Measurements from ENCODE around the gene AGR2. TPM values are rescaled to one million over a fixed set of nuclear protein-coding genes. Genes with fewer than 3 reads are reported as not detected.

Gene AGR2
- total and polyA plus RNA-seq, 8 donors, result 63.2 to 376 (median 104) TPM

DNA sequence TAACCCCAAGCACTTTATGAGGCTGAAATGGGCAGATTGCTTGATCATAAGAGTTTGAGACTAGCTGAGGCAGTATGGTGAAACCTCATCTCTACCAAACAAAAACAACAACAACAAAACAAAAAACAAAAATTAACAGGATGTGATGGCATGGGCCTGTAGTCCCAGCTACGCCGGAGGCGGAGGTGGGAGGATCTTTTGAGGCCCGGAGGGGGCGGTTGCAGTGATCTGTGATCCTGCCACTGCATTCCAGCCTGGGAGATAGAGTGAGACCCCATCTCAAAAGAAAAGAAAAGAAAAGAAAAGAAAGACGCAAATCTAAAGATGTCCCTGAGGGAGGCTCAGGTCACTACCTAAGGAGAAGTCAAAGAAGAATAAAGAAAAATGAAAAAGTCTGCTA is 35.3 kb upstream of the AGR2 start:
- intact Hi-C loops (cut with DNase I), result no loop called here
- no peak for TF ChIP-seq CTCF (IDR thresholded peaks at IDR 0.05)
- no peaks in the 10 kb centered on the region for H3K9me3 ChIP-seq
- H3K27ac ChIP-seq, result no peak overlapping the region
- DNase-seq, result no peak
- H3K36me3 ChIP-seq, result no peaks in the 10 kb centered on the region
- ATAC-seq, result no peak
- H3K27me3 ChIP-seq, result no peaks in the 10 kb centered on the region
- no peaks in the 10 kb centered on the region for H3K4me1 ChIP-seq
- no peak overlapping the region for H3K4me3 ChIP-seq

- no peak overlapping the region for H3K4me3 ChIP-seq
Measured at GRCh38 chr7:16839646-16840045, 34.8 kb upstream of the AGR2 start.

DNA sequence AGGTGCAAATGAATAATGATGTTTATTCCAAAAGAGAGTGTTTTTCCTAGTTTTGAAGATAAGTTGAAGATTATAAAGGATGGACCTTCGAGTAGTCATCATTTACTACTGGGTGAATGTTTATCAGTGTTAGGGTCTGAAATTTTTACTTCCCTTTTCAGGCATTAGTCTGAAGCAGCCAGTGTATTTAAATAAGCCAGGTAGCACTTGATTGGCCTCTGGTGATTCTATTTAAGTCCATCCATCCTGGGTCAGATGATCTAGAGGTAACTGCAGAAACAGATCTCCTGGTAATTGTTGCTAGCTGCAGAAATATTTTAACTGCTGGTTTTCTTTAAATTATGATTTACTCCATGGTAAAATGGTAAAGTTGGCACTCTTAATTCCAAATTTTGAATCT is 34.1 kb upstream of the AGR2 start:
- no peak for TF ChIP-seq CTCF (IDR thresholded peaks at IDR 0.05)
- intact Hi-C loops (cut with DNase I), result no loop called here

More at GRCh38 chr7:16839646-16840045, 34.8 kb upstream of the AGR2 start:
- TF ChIP-seq CTCF (IDR thresholded peaks at IDR 0.05), result no peak
- intact Hi-C loops (cut with DNase I), result no loop called here
- no peaks in the 10 kb centered on the region for H3K4me1 ChIP-seq
- DNase-seq (no peak), ATAC-seq (no peak)
- no peaks in the 10 kb centered on the region for H3K9me3 ChIP-seq
- H3K27me3 ChIP-seq, result no peaks in the 10 kb centered on the region
- H3K36me3 ChIP-seq, result no peaks in the 10 kb centered on the region
- H3K27ac ChIP-seq, result no peak overlapping the region

DNA sequence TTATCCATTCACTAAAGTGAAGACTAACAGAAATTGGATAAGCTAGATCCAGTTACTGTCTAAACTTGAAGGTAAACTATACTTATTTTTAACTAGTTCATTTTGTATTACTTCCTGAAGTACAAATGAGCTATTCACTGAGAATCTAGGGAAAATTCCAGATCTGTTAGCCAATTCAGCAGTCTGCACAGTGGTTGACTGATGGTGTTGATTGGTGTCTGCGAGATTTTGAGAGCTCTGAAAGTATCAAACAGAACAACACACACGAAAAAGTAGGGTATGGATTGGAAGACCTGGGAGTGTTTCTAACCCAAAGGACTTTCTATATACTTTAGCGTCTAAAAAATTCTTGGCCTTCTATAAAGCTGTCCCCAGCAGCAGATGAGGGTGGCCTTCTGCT is 33.6 kb upstream of the AGR2 start:
- Histone ChIP-seq H3K4me1 (no peaks in the 10 kb centered on the region), H3K36me3 (no peaks in the 10 kb centered on the region), H3K27ac (no peak overlapping the region), H3K4me3 (no peak overlapping the region), H3K27me3 (no peaks in the 10 kb centered on the region), H3K9me3 (no peaks in the 10 kb centered on the region)
- ATAC-seq (no peak), DNase-seq (no peak)
- TF ChIP-seq CTCF (IDR thresholded peaks at IDR 0.05), result no peak
- intact Hi-C loops (cut with DNase I), result no loop called here

More for the DNA sequence above, 34.1 kb upstream of the AGR2 start:
- no peak for ATAC-seq
- Histone ChIP-seq H3K4me1 (no peaks in the 10 kb centered on the region), H3K4me3 (no peak overlapping the region), H3K27me3 (no peaks in the 10 kb centered on the region), H3K27ac (no peak overlapping the region), H3K36me3 (no peaks in the 10 kb centered on the region), H3K9me3 (no peaks in the 10 kb centered on the region)
- DNase-seq, result no peak

DNA sequence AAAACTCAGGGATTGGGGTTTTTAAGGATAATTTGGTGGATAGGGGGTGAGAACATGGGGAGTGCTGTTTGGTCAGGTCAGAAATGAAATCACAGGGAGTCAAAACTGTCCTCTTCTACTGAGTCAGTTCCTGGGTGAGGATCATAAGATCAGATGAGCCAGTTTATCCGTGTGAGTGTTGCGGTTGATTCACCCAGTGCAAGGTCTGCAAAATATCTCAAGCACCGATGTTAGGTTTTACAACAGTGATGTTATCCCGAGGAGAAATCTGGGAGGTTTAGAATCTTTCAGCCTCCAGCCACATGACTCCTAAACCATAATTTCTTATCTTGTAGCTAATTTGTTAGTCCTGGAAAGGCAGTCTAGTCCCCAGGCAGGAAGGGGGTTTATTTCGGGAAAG is 31.7 kb upstream of the AGR2 start:
- Histone ChIP-seq H3K9me3 (no peaks in the 10 kb centered on the region), H3K4me3 (no peak overlapping the region), H3K27ac (no peak overlapping the region), H3K27me3 (no peaks in the 10 kb centered on the region), H3K36me3 (no peaks in the 10 kb centered on the region), H3K4me1 (no peaks in the 10 kb centered on the region)
- DNase-seq (no peak), ATAC-seq (no peak)
- TF ChIP-seq CTCF (IDR thresholded peaks at IDR 0.05), result no peak
- intact Hi-C loops (cut with DNase I), result no loop called here
